Ascending aorta (tissue), 2 donors: ENCODE data around the gene HMGN3. TPM values are rescaled to one million over a fixed set of nuclear protein-coding genes. Genes with fewer than 3 reads are reported as not detected.

ENCODE experiments used
- DNase-seq, 2 donors: peaks; one replicate each; pipeline ENCODE4 v3.0.0-alpha.2; 2019; ENCODE audit warnings: low spot score in 2 of 2
- H3K27ac ChIP-seq, 2 donors: fragments of 200-600 bp; sonication (generic); one replicate each; pipeline ENCODE4 v1.5.1; 2016 to 2017; ENCODE audit warnings: mild to moderate bottlenecking in 1 of 2
- H3K27me3 ChIP-seq: fragments of 200-600 bp; sonication (generic); one replicate; pipeline ENCODE4 v1.5.1; 2017
- H3K36me3 ChIP-seq, 2 donors: fragments of 200-600 bp; sonication (generic); one replicate each; pipeline ENCODE4 v1.5.1; 2016
- H3K4me1 ChIP-seq, 2 donors: fragments of 200-600 bp; sonication (generic); one replicate each; pipeline ENCODE4 v1.5.1; 2016 to 2017; ENCODE audit warnings: mild to moderate bottlenecking in 1 of 2
- H3K4me3 ChIP-seq, 2 donors: fragments of 200-600 bp; sonication (generic); one replicate each; pipeline ENCODE4 v1.5.1; 2016 to 2017; ENCODE audit warnings: mild to moderate bottlenecking in 1 of 2
- H3K9me3 ChIP-seq, 2 donors: fragments of 200-600 bp; sonication (generic); one replicate each; pipeline ENCODE4 v1.5.1; 2016
- intact Hi-C: fragments of 100-400 bp; cut with DNase I; formaldehyde crosslinking; loops from one replicate; pipeline ENCODE4 v1.15.1; 2023
- total RNA-seq: library from RNA; depleted of rRNA; stranded (reverse); fragments of >200 nt; gene quantifications from one replicate; pipeline ENCODE4 v1.1.0, GENCODE V29; 2016
- TF ChIP-seq, protein P1 (sequence below), 3 experiments: fragments of 200-600 bp in 2 of 3; fragments of 450-650 bp in 1 of 3; sonication (generic) in 2 of 3; IDR thresholded peaks; one replicate each; pipeline ENCODE4 v1.5.1; 2016 to 2019; ENCODE audit warnings: antibody characterized with exemption in 3 of 3, mild to moderate bottlenecking in 1 of 3, moderate library complexity in 1 of 3

HMGN3 gene
- total RNA-seq, 1 donor from 2014 or later: 32.7 TPM

DNA sequence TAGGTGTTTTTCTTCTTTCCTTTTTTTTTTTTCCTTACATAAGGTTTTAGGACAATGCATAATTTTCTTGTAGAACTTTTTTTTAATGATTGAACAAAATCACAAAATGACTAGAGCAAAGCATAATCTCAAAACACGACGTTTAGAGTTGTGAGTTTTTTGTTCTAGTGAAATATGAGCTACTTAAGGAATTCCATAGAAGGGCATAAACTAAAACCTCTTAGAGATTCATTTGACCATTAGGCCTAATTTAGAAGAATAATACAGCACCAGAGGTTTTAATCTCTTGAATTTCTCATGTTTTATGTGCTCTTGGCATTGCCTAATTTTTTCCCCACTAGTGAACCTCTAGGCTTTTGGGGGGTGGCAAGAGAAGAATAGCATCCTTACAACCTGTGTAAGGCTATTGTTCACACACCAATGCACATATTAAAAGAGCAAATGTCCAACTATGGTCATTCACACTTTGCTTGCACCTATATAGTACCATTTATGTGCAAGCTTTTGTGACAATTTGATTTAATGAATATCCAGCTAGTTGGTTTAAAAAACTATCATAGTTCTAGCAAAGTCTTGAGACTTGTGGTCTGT, 44.6 kb downstream of the HMGN3 start:
- DNase-seq: no peak
- TF ChIP-seq, protein P1, sequence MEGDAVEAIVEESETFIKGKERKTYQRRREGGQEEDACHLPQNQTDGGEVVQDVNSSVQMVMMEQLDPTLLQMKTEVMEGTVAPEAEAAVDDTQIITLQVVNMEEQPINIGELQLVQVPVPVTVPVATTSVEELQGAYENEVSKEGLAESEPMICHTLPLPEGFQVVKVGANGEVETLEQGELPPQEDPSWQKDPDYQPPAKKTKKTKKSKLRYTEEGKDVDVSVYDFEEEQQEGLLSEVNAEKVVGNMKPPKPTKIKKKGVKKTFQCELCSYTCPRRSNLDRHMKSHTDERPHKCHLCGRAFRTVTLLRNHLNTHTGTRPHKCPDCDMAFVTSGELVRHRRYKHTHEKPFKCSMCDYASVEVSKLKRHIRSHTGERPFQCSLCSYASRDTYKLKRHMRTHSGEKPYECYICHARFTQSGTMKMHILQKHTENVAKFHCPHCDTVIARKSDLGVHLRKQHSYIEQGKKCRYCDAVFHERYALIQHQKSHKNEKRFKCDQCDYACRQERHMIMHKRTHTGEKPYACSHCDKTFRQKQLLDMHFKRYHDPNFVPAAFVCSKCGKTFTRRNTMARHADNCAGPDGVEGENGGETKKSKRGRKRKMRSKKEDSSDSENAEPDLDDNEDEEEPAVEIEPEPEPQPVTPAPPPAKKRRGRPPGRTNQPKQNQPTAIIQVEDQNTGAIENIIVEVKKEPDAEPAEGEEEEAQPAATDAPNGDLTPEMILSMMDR (IDR thresholded peaks at IDR 0.05): no peak
- Histone ChIP-seq H3K27ac (no peak overlapping the region), H3K9me3 (no peaks in the 10 kb centered on the region), H3K27me3 (no peaks in the 10 kb centered on the region), H3K4me3 (no peak overlapping the region), H3K36me3 (no peaks in the 10 kb centered on the region), H3K4me1 (no peaks in the 10 kb centered on the region)
- intact Hi-C loops: no loop called here

DNA sequence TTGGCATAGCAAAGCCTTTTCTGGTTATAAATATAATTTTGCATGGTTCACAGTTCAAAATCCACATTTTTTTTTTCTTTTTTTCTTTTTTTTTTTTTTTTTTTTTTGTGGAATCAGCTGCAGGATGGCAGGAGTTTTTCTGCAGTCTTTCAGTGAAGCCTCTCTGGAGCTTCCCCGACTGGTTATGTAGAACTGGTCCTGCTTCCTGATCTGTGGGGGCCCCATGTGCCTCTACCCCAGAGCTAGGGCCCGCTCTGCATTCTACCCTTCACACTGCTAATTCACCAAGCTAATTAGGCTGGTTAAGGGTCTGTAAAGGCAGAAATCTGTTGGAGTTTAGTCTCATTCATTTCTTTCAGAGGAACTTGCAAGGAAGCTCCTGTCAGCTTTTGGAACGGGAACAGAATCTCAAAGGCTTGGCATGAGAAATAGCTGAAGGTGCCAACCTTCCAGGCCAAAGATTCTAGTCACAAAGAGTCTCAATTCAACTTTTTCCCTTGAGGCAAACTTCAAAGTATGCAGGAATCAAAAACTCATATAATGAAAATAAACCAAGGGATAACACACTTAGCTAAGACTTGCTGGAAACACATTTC, 45.5 kb downstream of the HMGN3 start:
- no peaks in the 10 kb centered on the region for H3K36me3 ChIP-seq
- H3K27ac ChIP-seq: no peak overlapping the region
- TF ChIP-seq, protein P1 (IDR thresholded peaks at IDR 0.05): no peak
- no peaks in the 10 kb centered on the region for H3K27me3 ChIP-seq
- intact Hi-C loops: no loop called here
- DNase-seq: no peak
- H3K9me3 ChIP-seq: no peaks in the 10 kb centered on the region
- no peaks in the 10 kb centered on the region for H3K4me1 ChIP-seq
- H3K4me3 ChIP-seq: no peak overlapping the region

DNA sequence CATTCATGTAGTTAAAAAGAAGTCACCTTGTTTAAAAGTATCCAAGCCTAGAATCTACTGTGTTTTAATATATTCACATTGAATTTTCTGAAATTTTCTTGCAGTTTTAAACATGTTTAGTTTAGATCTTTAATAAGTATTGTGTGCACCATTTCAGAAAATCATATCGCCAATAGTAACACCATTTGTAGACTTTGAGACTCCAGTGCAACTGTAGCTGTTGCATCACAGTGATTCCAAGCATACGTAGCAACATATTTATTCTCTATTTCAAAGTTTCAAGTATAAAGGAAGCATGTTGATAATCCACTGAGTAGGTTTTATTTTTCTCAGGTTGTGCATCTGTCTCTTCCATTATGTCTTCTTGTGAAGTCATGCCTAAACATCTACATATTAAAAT, 46.4 kb downstream of the HMGN3 start:
- TF ChIP-seq, protein P1 (IDR thresholded peaks at IDR 0.05): no peak
- Histone ChIP-seq H3K4me3 (no peak overlapping the region), H3K4me1 (no peaks in the 10 kb centered on the region), H3K9me3 (no peaks in the 10 kb centered on the region), H3K27me3 (no peaks in the 10 kb centered on the region), H3K27ac (no peak overlapping the region), H3K36me3 (no peaks in the 10 kb centered on the region)
- no peak for DNase-seq
- intact Hi-C loops: no loop called here

DNA sequence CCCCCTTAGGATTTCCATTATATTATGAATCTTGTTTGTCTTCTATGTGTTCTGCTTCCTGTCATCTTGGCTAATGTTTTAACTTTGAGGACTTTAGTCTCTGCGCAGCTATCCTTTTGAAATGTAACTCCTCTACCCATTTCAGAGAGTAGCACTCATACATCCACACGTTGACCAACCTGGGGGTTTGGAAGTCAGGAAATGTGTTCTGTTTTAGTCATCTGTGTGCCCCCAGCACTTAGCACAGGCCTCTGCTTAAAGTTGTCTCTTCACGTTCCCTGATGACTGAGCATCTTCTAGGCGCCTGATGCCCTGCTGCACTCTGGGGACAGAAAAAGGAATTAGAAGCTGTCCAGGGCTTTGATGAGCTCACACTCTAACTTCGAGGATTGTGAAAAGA, 47.9 kb downstream of the HMGN3 start:
- Histone ChIP-seq H3K9me3 (no peaks in the 10 kb centered on the region), H3K27me3 (no peaks in the 10 kb centered on the region), H3K4me1 (no peaks in the 10 kb centered on the region), H3K27ac (no peak overlapping the region), H3K4me3 (no peak overlapping the region), H3K36me3 (no peaks in the 10 kb centered on the region)
- intact Hi-C loops: no loop called here
- no peak for DNase-seq
- TF ChIP-seq, protein P1 (IDR thresholded peaks at IDR 0.05): no peak

DNA sequence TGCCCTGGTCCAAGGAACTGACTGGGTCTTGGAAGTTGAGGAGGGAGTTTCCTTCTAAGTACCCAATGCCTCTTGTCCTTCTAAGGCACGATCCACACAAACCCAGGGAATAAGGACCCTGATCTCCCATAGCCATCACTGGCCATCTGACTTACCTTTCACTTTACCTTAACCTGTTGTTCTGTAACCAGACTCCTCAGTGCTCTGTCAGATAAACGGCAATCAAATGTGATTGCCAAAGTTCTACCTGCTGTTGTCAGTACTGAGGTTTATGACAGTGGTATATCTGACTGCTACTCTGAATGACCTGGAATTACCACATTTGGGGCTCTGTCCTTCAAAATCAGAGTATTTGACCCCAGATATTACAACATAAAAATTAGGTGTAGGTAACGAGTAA, 49.8 kb downstream of the HMGN3 start:
- Histone ChIP-seq H3K36me3 (no peaks in the 10 kb centered on the region), H3K4me3 (no peak overlapping the region), H3K4me1 (no peaks in the 10 kb centered on the region), H3K27me3 (no peaks in the 10 kb centered on the region), H3K27ac (no peak overlapping the region), H3K9me3 (no peaks in the 10 kb centered on the region)
- DNase-seq: no peak
- intact Hi-C loops: no loop called here
- TF ChIP-seq, protein P1 (IDR thresholded peaks at IDR 0.05): no peak
